Esophagus muscularis mucosa (tissue), 4 donors: Measurements from ENCODE around the gene TPGS1. TPM values are rescaled to one million over a fixed set of nuclear protein-coding genes. Genes with fewer than 3 reads are reported as not detected.

Experiments
- DNase-seq: peaks from one replicate; pipeline ENCODE4 v3.0.0-alpha.2; 2017; ENCODE audit errors: extremely low spot score
- H3K27ac ChIP-seq, 4 donors: fragments of 200-600 bp; sonication (generic); replicated peaks in 1 of 4; 1 replicate in 3 of 4; 2 replicates in 1 of 4; pipeline ENCODE4 v1.5.1; 2016 to 2019; ENCODE audit warnings: mild to moderate bottlenecking in 1 of 4
- H3K27me3 ChIP-seq, 4 donors: fragments of 200-600 bp; sonication (generic); one replicate each; pipeline versions ENCODE4 v1.5.1 to v1.6.0; 2016 to 2019
- H3K36me3 ChIP-seq, 4 donors: fragments of 200-600 bp; sonication (generic); one replicate each; pipeline ENCODE4 v1.5.1; 2016 to 2019
- H3K4me1 ChIP-seq, 4 donors: fragments of 200-600 bp; sonication (generic); one replicate each; pipeline ENCODE4 v1.5.1; 2016 to 2019
- H3K4me3 ChIP-seq, 4 donors: fragments of 200-600 bp; sonication (generic); 1 replicate in 2 of 4; 2 replicates in 2 of 4; pipeline ENCODE4 v1.5.1; 2016 to 2019; ENCODE audit warnings: mild to moderate bottlenecking in 4 of 4, moderate library complexity in 1 of 4
- H3K9me3 ChIP-seq, 4 donors: fragments of 200-600 bp; sonication (generic); 1 replicate in 3 of 4; 2 replicates in 1 of 4; pipeline ENCODE4 v1.5.1; 2016 to 2019
- EP300 ChIP-seq: sonication (generic); formaldehyde crosslinking; IDR thresholded peaks from one replicate; pipeline ENCODE4 v1.6.1; 2017; ENCODE audit warnings: antibody characterized with exemption
- POLR2A ChIP-seq: fragments of 450-650 bp; IDR thresholded peaks from one replicate; pipeline ENCODE4 v1.6.1; 2017; ENCODE audit warnings: antibody characterized with exemption, moderate library complexity, mild to moderate bottlenecking, low read depth
- POLR2AphosphoS5 ChIP-seq, 2 donors: sonication (generic); formaldehyde crosslinking; IDR thresholded peaks; one replicate each; pipeline ENCODE4 v1.6.1; 2017; ENCODE audit warnings: antibody characterized with exemption in 2 of 2
- WGBS: methylation state at CpG from one replicate; pipeline ENCODE4 v1.1.5; 2018; 5-methylcytosine and 5-hydroxymethylcytosine counted together
- intact Hi-C: fragments of 100-400 bp; cut with DNase I; formaldehyde crosslinking; loops from one replicate; pipeline ENCODE4 v1.15.1; 2023
- total RNA-seq, 4 donors: library from RNA; depleted of rRNA; stranded (reverse); fragments of >200 nt; gene quantifications; one replicate each; pipeline versions ENCODE4 v1.1.0 to v1.2.1, GENCODE V29; 2016
- TF ChIP-seq, protein P1 (sequence below), 3 experiments: fragments of 200-600 bp in 2 of 3; fragments of 450-650 bp in 1 of 3; sonication (generic) in 2 of 3; IDR thresholded peaks; one replicate each; pipeline ENCODE4 v1.5.1; 2017 to 2019; ENCODE audit warnings: antibody characterized with exemption in 3 of 3, mild to moderate bottlenecking in 2 of 3, moderate library complexity in 1 of 3

TPGS1 gene
- total RNA-seq, 4 donors from 2014 or later = 61.7 to 86.6 (median 64.4) TPM

DNA sequence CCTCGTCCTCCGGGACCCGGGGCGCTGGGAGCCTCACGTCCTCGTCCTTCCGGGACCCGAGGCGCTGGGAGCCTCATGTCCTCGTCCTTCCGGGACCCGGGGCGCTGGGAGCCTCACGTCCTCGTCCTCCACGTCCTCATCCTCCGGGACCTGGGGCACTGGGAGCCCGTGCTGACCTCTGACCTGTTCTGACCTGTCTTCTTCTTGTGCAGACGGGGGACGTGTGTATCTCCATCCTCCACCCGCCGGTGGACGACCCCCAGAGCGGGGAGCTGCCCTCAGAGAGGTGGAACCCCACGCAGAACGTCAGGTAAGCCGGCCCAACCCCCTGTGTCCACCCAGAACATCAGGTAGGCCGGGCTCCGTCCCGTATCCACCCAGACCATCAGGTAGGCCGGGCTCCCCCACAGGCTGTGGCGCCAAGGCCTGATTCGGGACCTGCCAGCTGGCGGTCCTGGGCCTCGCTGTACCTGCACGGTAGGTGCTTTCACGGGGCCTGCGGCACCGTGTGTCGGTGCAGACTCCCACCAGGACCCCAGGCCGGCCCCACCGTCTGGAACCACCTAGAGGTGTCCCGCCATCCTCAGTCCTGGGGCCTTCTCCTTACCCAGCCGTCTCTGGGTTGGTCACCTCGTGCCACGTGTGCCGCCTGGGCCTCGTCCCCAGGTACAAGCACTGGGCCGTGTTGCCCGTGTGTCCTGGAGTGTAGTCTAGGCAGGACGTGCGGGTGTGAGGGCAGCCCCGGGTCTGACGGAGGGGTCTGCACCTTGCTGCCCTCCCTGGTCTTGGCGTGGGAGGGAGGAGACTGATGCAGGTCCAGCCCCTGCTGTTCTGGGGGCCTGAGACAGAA lies 29.0 kb downstream of the TPGS1 start:
- intact Hi-C loops = no loop called here
- no peaks in the 10 kb centered on the region for H3K9me3 ChIP-seq
- H3K4me1 ChIP-seq = peaks cover 30 to 56% (median 44%) of the 10 kb centered on the region in 4 donors
- peak overlapping the region in 1 of 4 donors; percentile 99 for H3K27ac ChIP-seq
- DNase-seq = no peak
- H3K4me3 ChIP-seq = no peak overlapping the region
- H3K27me3 ChIP-seq = no peaks in the 10 kb centered on the region
- H3K36me3 ChIP-seq = peaks cover 40 to 55% (median 53%) of the 10 kb centered on the region in 4 donors
- TF ChIP-seq, protein P1, sequence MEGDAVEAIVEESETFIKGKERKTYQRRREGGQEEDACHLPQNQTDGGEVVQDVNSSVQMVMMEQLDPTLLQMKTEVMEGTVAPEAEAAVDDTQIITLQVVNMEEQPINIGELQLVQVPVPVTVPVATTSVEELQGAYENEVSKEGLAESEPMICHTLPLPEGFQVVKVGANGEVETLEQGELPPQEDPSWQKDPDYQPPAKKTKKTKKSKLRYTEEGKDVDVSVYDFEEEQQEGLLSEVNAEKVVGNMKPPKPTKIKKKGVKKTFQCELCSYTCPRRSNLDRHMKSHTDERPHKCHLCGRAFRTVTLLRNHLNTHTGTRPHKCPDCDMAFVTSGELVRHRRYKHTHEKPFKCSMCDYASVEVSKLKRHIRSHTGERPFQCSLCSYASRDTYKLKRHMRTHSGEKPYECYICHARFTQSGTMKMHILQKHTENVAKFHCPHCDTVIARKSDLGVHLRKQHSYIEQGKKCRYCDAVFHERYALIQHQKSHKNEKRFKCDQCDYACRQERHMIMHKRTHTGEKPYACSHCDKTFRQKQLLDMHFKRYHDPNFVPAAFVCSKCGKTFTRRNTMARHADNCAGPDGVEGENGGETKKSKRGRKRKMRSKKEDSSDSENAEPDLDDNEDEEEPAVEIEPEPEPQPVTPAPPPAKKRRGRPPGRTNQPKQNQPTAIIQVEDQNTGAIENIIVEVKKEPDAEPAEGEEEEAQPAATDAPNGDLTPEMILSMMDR (IDR thresholded peaks at IDR 0.05) = no peak
- TF ChIP-seq POLR2A (no peak), POLR2AphosphoS5 (IDR thresholded peaks at IDR 0.05) (no peak), EP300 (no peak)
- 88% methylated on average over 22 of the region's 55 CpGs for WGBS

DNA sequence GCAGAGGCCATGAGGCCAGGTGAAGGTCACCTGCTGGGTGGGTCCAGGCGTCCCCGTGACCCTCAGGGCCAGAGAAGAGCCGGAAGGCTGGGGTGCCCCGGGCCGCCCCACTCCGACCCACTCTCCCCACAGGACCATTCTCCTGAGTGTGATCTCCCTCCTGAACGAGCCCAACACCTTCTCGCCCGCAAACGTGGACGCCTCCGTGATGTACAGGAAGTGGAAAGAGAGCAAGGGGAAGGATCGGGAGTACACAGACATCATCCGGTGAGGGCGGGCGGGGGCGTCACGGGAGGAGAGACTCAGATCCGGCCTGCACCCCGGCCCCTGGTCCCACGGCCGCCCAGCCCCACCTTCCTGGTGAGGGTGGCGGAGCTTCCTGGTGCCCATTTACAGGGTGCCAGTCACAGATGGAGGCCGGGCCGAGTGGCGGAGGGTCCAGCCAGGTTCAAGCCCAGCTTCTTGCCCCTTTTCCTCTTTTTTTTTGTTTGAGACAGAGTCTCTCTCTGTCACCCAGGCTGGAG lies 29.6 kb downstream of the TPGS1 start:
- no peaks in the 10 kb centered on the region for H3K9me3 ChIP-seq
- 95% methylated on average over 25 of the region's 26 CpGs for WGBS
- TF ChIP-seq, protein P1 (IDR thresholded peaks at IDR 0.05) = no peak
- TF ChIP-seq POLR2AphosphoS5 (IDR thresholded peaks at IDR 0.05) (no peak), EP300 (no peak), POLR2A (no peak)
- H3K36me3 ChIP-seq = peaks cover 47 to 62% (median 60%) of the 10 kb centered on the region in 4 donors
- H3K4me3 ChIP-seq = no peak overlapping the region
- intact Hi-C loops = no loop called here
- no peak overlapping the region for H3K27ac ChIP-seq
- H3K27me3 ChIP-seq = no peaks in the 10 kb centered on the region
- DNase-seq = no peak
- H3K4me1 ChIP-seq = peaks cover 30 to 56% (median 44%) of the 10 kb centered on the region in 4 donors

DNA sequence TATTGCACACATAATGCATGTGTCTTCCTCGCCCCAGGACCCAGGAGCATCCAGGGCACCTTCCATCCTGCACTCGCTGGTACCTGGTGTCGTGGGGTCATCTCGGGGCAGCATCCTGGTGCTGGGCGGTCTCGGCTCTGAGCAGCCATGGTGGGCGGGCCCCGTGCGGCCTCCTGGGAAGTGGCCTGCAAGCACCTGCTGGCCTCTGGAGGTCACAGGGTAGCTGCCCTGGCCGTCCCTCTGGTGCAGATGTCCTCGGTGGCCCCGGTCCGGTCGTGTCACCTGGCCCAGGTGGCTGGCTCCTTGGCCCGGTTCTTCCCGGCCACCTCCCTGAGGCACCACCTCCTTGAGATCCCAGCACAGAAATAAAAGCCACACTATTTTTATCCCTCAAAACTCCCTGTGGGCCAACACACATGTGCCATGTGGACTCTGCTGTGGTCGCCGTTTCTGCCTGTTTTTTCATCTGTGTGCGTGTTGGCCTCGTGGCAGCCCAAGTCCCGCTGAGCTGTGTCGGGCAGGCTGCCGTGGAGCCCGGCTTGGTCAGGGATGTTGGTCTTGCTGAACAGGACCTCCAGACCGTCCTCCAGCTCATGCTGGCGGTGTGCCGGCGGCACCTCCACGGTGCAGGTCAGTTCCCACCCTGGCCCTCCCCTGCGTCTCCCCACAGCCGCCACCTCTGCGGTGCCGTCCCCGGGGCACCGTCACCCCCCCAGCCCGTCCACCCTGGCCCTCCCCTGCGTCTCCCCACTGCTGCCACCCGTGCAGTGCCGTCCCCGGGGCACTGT lies 31.5 kb downstream of the TPGS1 start:
- Histone ChIP-seq H3K9me3 (no peaks in the 10 kb centered on the region), H3K4me1 (peaks cover 21 to 46% (median 32%) of the 10 kb centered on the region in 4 donors), H3K36me3 (peaks cover 52 to 76% (median 71%) of the 10 kb centered on the region in 4 donors), H3K27me3 (no peaks in the 10 kb centered on the region), H3K4me3 (no peak overlapping the region), H3K27ac (no peak overlapping the region)
- DNase-seq = no peak
- intact Hi-C loops = no loop called here
- WGBS = 72% methylated on average over 26 of the region's 40 CpGs
- TF ChIP-seq POLR2AphosphoS5 (IDR thresholded peaks at IDR 0.05) (no peak), POLR2A (no peak), EP300 (no peak)
- TF ChIP-seq, protein P1 (IDR thresholded peaks at IDR 0.05) = no peak

DNA sequence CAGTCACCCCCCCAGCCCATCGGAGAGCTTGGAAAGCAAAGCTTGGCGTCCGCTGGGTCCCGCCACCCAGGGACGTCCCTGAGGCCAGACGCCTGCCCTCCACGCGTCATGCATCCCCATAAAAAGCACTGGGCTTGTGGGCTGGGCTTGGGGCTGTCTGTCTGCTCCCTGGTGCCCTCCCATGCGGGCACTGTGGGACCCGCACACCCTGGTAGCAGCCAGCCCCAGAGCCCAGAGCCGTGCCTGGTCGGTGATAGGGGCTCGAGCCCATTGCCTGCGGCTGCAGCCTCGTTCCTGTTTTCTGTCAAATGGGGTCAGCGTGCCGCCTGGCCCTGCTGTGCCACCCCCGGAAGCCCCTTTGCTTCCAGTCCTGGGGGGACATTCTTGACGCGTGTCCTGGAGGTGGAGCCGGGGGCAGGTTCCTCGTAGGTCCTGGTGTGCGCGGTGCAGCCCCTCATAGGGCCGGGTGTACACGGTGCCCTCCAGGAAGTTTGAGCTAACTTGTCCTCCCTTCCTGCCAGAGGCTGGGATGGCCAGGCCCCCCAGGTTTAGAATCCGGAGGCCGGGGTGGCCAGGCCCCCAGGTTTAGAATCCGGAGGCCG lies 32.2 kb downstream of the TPGS1 start:
- Histone ChIP-seq H3K9me3 (no peaks in the 10 kb centered on the region), H3K4me3 (no peak overlapping the region), H3K4me1 (peaks cover 14 to 47% (median 30%) of the 10 kb centered on the region in 4 donors), H3K27me3 (no peaks in the 10 kb centered on the region), H3K36me3 (peaks cover 52 to 76% (median 71%) of the 10 kb centered on the region in 4 donors), H3K27ac (no peak overlapping the region)
- 93% methylated on average over 5 of the region's 30 CpGs for WGBS
- no peak for DNase-seq
- intact Hi-C loops = no loop called here
- TF ChIP-seq, protein P1 (IDR thresholded peaks at IDR 0.05) = no peak
- TF ChIP-seq POLR2A (no peak), EP300 (no peak), POLR2AphosphoS5 (IDR thresholded peaks at IDR 0.05) (no peak)
